ENCODE data around the gene KDM1B. TPM values are rescaled to one million over a fixed set of nuclear protein-coding genes. Genes with fewer than 3 reads are reported as not detected.

KDM1B gene
- total and polyA plus RNA-seq, 2 donors (not counting 3 experiments of a cell fraction or from before 2014, with no cell fraction given), result 3.0 to 10.8 TPM

DNA sequence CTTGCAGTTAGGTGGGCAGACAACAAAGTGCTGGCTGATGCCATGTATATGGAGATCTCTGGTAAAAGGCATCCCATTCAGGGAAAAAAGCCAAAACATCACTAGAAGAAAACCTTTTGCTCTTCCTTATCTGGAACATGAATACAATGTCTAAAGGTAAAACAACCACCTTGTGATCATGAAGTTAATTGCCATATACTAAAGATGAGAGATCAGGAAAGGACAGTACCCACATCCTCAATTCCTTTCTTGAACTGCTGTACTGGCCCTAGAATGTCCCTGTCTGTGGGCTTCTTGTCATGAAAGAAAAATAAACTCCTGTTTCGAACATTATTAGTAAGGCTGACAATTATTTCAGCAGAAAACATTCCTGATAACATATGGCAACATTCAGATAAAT, 89.9 kb downstream of the KDM1B start:
- BruUV-seq (replicated peaks), result no TSS peak
- Histone ChIP-seq H3K36me3 (ENCODE audit: control insufficient read depth in 2 of 2, extremely low read depth in 1 of 2, insufficient read depth in 2 of 2, low read length in 2 of 2) (peaks cover 7 to 34% of the 10 kb centered on the region in 2 experiments), H3K9ac (replicated peaks; ENCODE audit: extremely low read depth, insufficient read depth, low read length) (no peak overlapping the region), H3K9me3 (replicated peaks; ENCODE audit: control insufficient read depth, insufficient read depth, low read length) (no peaks in the 10 kb centered on the region), H3K79me2 (ENCODE audit: control insufficient read depth, insufficient read depth, low read length) (peaks cover 74% of the 10 kb centered on the region), H4K20me1 (replicated peaks; ENCODE audit: control insufficient read depth, extremely low read depth, insufficient read depth, low read length) (no peaks in the 10 kb centered on the region), H3K27me3 (ENCODE audit: control insufficient read depth in 2 of 2, insufficient read depth in 2 of 2, low read length in 2 of 2) (no peaks in the 10 kb centered on the region), H3K9me1 (replicated peaks; ENCODE audit: control insufficient read depth, extremely low read depth, insufficient read depth, low read length) (peaks cover 2% of the 10 kb centered on the region), H3K4me3 (replicated peaks in 1 of 3; ENCODE audit: insufficient read depth in 1 of 3, low read depth in 1 of 3, low read length in 3 of 3) (no peak overlapping the region), H3K4me1 (ENCODE audit: control insufficient read depth, extremely low read depth, insufficient read depth, low read length) (peaks cover 9% of the 10 kb centered on the region), H3K27ac (ENCODE audit: insufficient read depth, low read depth, low read length) (no peak overlapping the region), H2AFZ (ENCODE audit: low read depth, low read length) (no peak overlapping the region), H3K4me2 (ENCODE audit: insufficient read depth, low read length) (no peak overlapping the region)
- FAIRE-seq, result no peak
- ChIA-PET POLR2A (no interaction called here), CTCF (no interaction called here)
- intact Hi-C loops (cut with micrococcal nuclease) (no loop called here), dilution Hi-C loops (cut with MboI; ENCODE audit: extremely low pct_ligation_motif_present, low sequenced_read_pairs) (no loop called here)
- TF ChIP-seq EZH2 (IDR thresholded peaks at IDR 0.05; ENCODE audit: borderline replicate concordance, low read depth, low read length, severe bottlenecking) (no peak), FOS (IDR thresholded peaks at IDR 0.05; ENCODE audit: borderline replicate concordance, insufficient read depth, low read length) (no peak), CTCF (IDR thresholded peaks at IDR 0.05; ENCODE audit: extremely low read depth in 1 of 2, insufficient read depth in 1 of 2, low read depth in 1 of 2, low read length in 2 of 2) (no peak), JUN (IDR thresholded peaks at IDR 0.05; ENCODE audit: borderline replicate concordance, insufficient read depth, insufficient read length, low read depth) (no peak), GATA2 (IDR thresholded peaks at IDR 0.05; ENCODE audit: insufficient read depth, insufficient read length, low read depth, low read length) (no peak), MYC (IDR thresholded peaks at IDR 0.05; ENCODE audit: low read depth, low read length) (no peak), POLR2A (IDR thresholded peaks at IDR 0.05; ENCODE audit: low read depth, low read length) (no peak), POLR2AphosphoS5 (IDR thresholded peaks at IDR 0.05; ENCODE audit: insufficient read depth, low read depth, low read length) (no peak)
- TF ChIP-seq, protein P1, sequence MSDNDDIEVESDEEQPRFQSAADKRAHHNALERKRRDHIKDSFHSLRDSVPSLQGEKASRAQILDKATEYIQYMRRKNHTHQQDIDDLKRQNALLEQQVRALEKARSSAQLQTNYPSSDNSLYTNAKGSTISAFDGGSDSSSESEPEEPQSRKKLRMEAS (IDR thresholded peaks at IDR 0.05; ENCODE audit: insufficient read depth, insufficient read length), result no peak
- no peak for DNase-seq (ENCODE audit: low read depth, low spot score)
